GM23338 (cell line): Measurements from ENCODE around the gene FPR1. TPM values are rescaled to one million over a fixed set of nuclear protein-coding genes. Genes with fewer than 3 reads are reported as not detected.

ENCODE experiments used
- ATAC-seq: fragments of 200-7000 bp; cut with Tn5 transposase; 3 replicates; pipeline ENCODE4 v1.9.1; 2020
- DNase-seq: peaks from one replicate; pipeline ENCODE4 v3.0.0-alpha.2; 2015; ENCODE audit warnings: low spot score
- H2AFZ ChIP-seq: fragments of 200-600 bp; sonication (generic); 2 replicates; pipeline ENCODE4 v1.8.0; 2016; ENCODE audit warnings: antibody characterized with exemption, mild to moderate bottlenecking, moderate library complexity
- H3F3A ChIP-seq: fragments of 200-600 bp; sonication (generic); replicated peaks from 2 replicates; pipeline ENCODE4 v1.8.0; 2017; ENCODE audit warnings: antibody characterized with exemption, mixed run types, low read depth
- H3K27ac ChIP-seq: fragments of 200-600 bp; sonication (generic); 2 replicates; pipeline ENCODE4 v1.6.1; 2016; ENCODE audit warnings: low read depth
- H3K27me3 ChIP-seq: fragments of 200-600 bp; sonication (generic); 2 replicates; pipeline ENCODE4 v1.8.0; 2016; ENCODE audit warnings: mild to moderate bottlenecking, mixed run types, moderate library complexity; ENCODE audit not compliant: insufficient read depth
- H3K36me3 ChIP-seq: fragments of 200-600 bp; sonication (generic); 2 replicates; pipeline ENCODE4 v1.8.0; 2016; ENCODE audit warnings: mild to moderate bottlenecking; ENCODE audit not compliant: insufficient read depth
- H3K4me1 ChIP-seq: fragments of 200-600 bp; sonication (generic); 2 replicates; pipeline ENCODE4 v1.8.0; 2016; ENCODE audit warnings: mild to moderate bottlenecking, moderate library complexity; ENCODE audit not compliant: insufficient read depth
- H3K4me2 ChIP-seq: fragments of 200-600 bp; sonication (generic); 2 replicates; pipeline ENCODE4 v1.7.1; 2017; ENCODE audit warnings: mixed run types
- H3K4me3 ChIP-seq: fragments of 200-600 bp; sonication (generic); 2 replicates; pipeline ENCODE4 v1.6.1; 2016; ENCODE audit warnings: mixed run types
- H3K79me2 ChIP-seq: fragments of 200-600 bp; sonication (generic); replicated peaks from 2 replicates; pipeline ENCODE4 v1.8.0; 2017; ENCODE audit warnings: mild to moderate bottlenecking; ENCODE audit not compliant: insufficient read depth
- H3K9me2 ChIP-seq: fragments of 200-600 bp; sonication (generic); 2 replicates; pipeline ENCODE4 v1.8.0; 2017; ENCODE audit not compliant: insufficient read depth
- H4K20me1 ChIP-seq: fragments of 200-600 bp; sonication (generic); replicated peaks from 2 replicates; pipeline ENCODE4 v1.8.0; 2017; ENCODE audit warnings: mild to moderate bottlenecking; ENCODE audit not compliant: insufficient read depth
- H3K27ac Mint-ChIP-seq: 2 replicates; pipeline ENCODE4 v1.8.0; 2020; ENCODE audit warnings: inconsistent platforms, mild to moderate bottlenecking, moderate library complexity, mixed read lengths
- H3K27me3 Mint-ChIP-seq: 3 replicates; pipeline ENCODE4 v1.8.0; 2022; ENCODE audit warnings: low read depth, mild to moderate bottlenecking, moderate library complexity, mixed read lengths, inconsistent platforms; ENCODE audit not compliant: insufficient read depth, poor library complexity
- H3K36me3 Mint-ChIP-seq: 3 replicates; pipeline ENCODE4 v1.8.0; 2021; ENCODE audit warnings: low read depth, mild to moderate bottlenecking, inconsistent platforms, moderate library complexity, mixed read lengths
- H3K4me1 Mint-ChIP-seq: 3 replicates; pipeline ENCODE4 v1.8.0; 2020; ENCODE audit warnings: mild to moderate bottlenecking, inconsistent platforms, mixed read lengths
- H3K4me3 Mint-ChIP-seq: 3 replicates; pipeline ENCODE4 v1.8.0; 2021; ENCODE audit warnings: moderate library complexity, mild to moderate bottlenecking, inconsistent platforms, mixed read lengths
- H3K9me3 Mint-ChIP-seq: 3 replicates; pipeline ENCODE4 v1.8.0; 2020; ENCODE audit warnings: moderate library complexity, mild to moderate bottlenecking, inconsistent platforms, mixed read lengths
- CREB1 ChIP-seq: fragments of 250-450 bp; sonication (Bioruptor Pico); IDR thresholded peaks from 2 replicates; pipeline ENCODE4 v1.5.0; 2020; ENCODE audit warnings: low read depth, mild to moderate bottlenecking, moderate library complexity
- CTCF ChIP-seq, 2 experiments: fragments of 200-600 bp in 1 of 2; sonication (generic) in 1 of 2; conservative IDR thresholded peaks; 2 replicates each; pipeline versions ENCODE4 v1.5.1 to v1.6.1; 2016 to 2017; ENCODE audit warnings: antibody characterized with exemption in 2 of 2, low read depth in 2 of 2, mild to moderate bottlenecking in 2 of 2, moderate library complexity in 1 of 2
- ETS1 ChIP-seq: IDR thresholded peaks from 2 replicates; pipeline ENCODE4 v1.6.1; 2016; ENCODE audit warnings: antibody characterized with exemption
- EZH2 ChIP-seq: fragments of 200-600 bp; sonication (generic); IDR thresholded peaks from one replicate; pipeline ENCODE4 v1.8.0; 2017; ENCODE audit warnings: antibody characterized with exemption, mild to moderate bottlenecking, low read depth; ENCODE audit not compliant: unreplicated experiment
- EZH2phosphoT487 ChIP-seq: fragments of 200-600 bp; sonication (generic); IDR thresholded peaks from one replicate; pipeline ENCODE4 v1.8.1; 2018; ENCODE audit warnings: antibody characterized with exemption; ENCODE audit not compliant: unreplicated experiment
- JUNB ChIP-seq: IDR thresholded peaks from one replicate; pipeline ENCODE4 v1.6.1; 2016; ENCODE audit warnings: antibody characterized with exemption; ENCODE audit not compliant: unreplicated experiment
- NANOG ChIP-seq: IDR thresholded peaks from 2 replicates; pipeline ENCODE4 v1.6.1; 2016; ENCODE audit warnings: antibody characterized with exemption, borderline replicate concordance
- POLR2AphosphoS5 ChIP-seq: IDR thresholded peaks from 2 replicates; pipeline ENCODE4 v1.6.1; 2016; ENCODE audit warnings: antibody characterized with exemption, low read depth
- REST ChIP-seq: IDR thresholded peaks from one replicate; pipeline ENCODE4 v1.6.1; 2018; ENCODE audit warnings: antibody characterized with exemption; ENCODE audit not compliant: unreplicated experiment
- STAT1 ChIP-seq: IDR thresholded peaks from one replicate; pipeline ENCODE4 v1.6.1; 2016; ENCODE audit warnings: antibody characterized with exemption; ENCODE audit not compliant: unreplicated experiment
- ZNF114 ChIP-seq: fragments of 250-450 bp; sonication (Bioruptor Pico); IDR thresholded peaks from 2 replicates; pipeline ENCODE4 v1.5.0; 2020; ENCODE audit warnings: mild to moderate bottlenecking, moderate library complexity
- ZNF331 ChIP-seq: fragments of 250-450 bp; sonication (Bioruptor Pico); IDR thresholded peaks from 2 replicates; pipeline ENCODE4 v1.5.0; 2020; ENCODE audit warnings: low read depth, mild to moderate bottlenecking, moderate library complexity
- ZNF462 ChIP-seq: fragments of 250-450 bp; sonication (Bioruptor Pico); IDR thresholded peaks from 2 replicates; pipeline ENCODE4 v1.5.0; 2020; ENCODE audit warnings: mild to moderate bottlenecking, moderate library complexity
- polyA plus RNA-seq: library from polyadenylated mRNA; unstranded; fragments of >200 nt; fragmentation: Nextera tagmentation; extraction: Ambion mirVana; gene quantifications from 2 replicates; pipeline ENCODE4 v1.2.1, GENCODE V29; 2016
- total RNA-seq: library from RNA; depleted of rRNA; stranded (reverse); fragments of >200 nt; shearing (Covaris generic); gene quantifications from 2 replicates; pipeline ENCODE4 v1.2.3, GENCODE V29; 2014

FPR1 gene
- total and polyA plus RNA-seq, 2 experiments from 2014 or later = not detected

GRCh38 chr19:51796195-51796679 lies 44.6 kb upstream of the FPR1 start:
- Mint-ChIP-seq H3K36me3 (peaks cover 10% of the 10 kb centered on the region; the same call in 2 of the 3 replicates), H3K4me3 (no peak overlapping the region), H3K9me3 (peaks cover 77% of the 10 kb centered on the region), H3K27ac (no peak overlapping the region), H3K27me3 (peaks cover 9% of the 10 kb centered on the region), H3K4me1 (no peaks in the 10 kb centered on the region)
- no peak overlapping the region for H3K4me2 ChIP-seq
- no peaks in the 10 kb centered on the region for H3K79me2 ChIP-seq
- no peaks in the 10 kb centered on the region for H3K4me1 ChIP-seq
- H4K20me1 ChIP-seq = no peaks in the 10 kb centered on the region
- H3K9me2 ChIP-seq = peaks cover 8% of the 10 kb centered on the region; the same call in 1 of the 2 replicates
- TF ChIP-seq ZNF462 (CRISPR knock-in tag) (no peak), REST (no peak), STAT1 (no peak), EZH2 (no peak), POLR2AphosphoS5 (no peak), CREB1 (CRISPR knock-in tag) (no peak), ZNF331 (CRISPR knock-in tag) (no peak), CTCF (conservative IDR thresholded peaks at IDR 0.05; ENCODE audit: low read depth in 2 of 2) (no peak), ZNF114 (CRISPR knock-in tag) (no peak), NANOG (no peak), JUNB (no peak), EZH2phosphoT487 (no peak), ETS1 (no peak)
- DNase-seq (no peak), ATAC-seq (no peak)
- H2AFZ ChIP-seq = no peak overlapping the region
- no peak overlapping the region for H3K27ac ChIP-seq
- no peaks in the 10 kb centered on the region for H3K27me3 ChIP-seq
- H3K4me3 ChIP-seq = no peak overlapping the region
- H3K36me3 ChIP-seq = no peaks in the 10 kb centered on the region
- no peaks in the 10 kb centered on the region for H3F3A ChIP-seq
